GM12878 (cell line): Measurements from ENCODE around the gene CETP. TPM values are rescaled to one million over a fixed set of nuclear protein-coding genes. Genes with fewer than 3 reads are reported as not detected.

Experiments used
- ATAC-seq: fragments of 200-7000 bp; cut with Tn5 transposase; 3 replicates; pipeline ENCODE4 v1.9.1; 2020; ENCODE audit warnings: mild to moderate bottlenecking, moderate library complexity
- BruUV-seq: library from RNA; stranded (reverse); fragments of 400-500 nt; replicated peaks from 2 replicates; lab custom pipeline; 2021; lab: Mats Ljungman, UMichigan
- CTCF ChIA-PET: fragments of 300-600 bp; sonication (Branson Sonifier 250); formaldehyde crosslinking; extraction: SDS; loops from one replicate; lab custom pipeline; 2021; ENCODE audit warnings: inconsistent platforms; lab: Yijun Ruan, JAX
- POLR2A ChIA-PET: fragments of 350-600 bp; formaldehyde crosslinking; extraction: SDS; loops from one replicate; lab custom pipeline; 2021; ENCODE audit warnings: inconsistent platforms; lab: Charles Lee
- RAD21 ChIA-PET: fragments of 300-600 bp; sonication (Branson Sonifier 250); formaldehyde crosslinking; loops from one replicate; lab custom pipeline; 2023; ENCODE audit warnings: antibody characterized with exemption; ENCODE audit not compliant: unreplicated experiment; lab: Charles Lee
- SMC1A ChIA-PET: fragments of 300-600 bp; sonication (Branson Sonifier 250); formaldehyde crosslinking; loops from one replicate; lab custom pipeline; 2023; ENCODE audit not compliant: unreplicated experiment, uncharacterized antibody; lab: Charles Lee
- DNase-seq: peaks from one replicate; pipeline ENCODE4 v3.0.0-alpha.2; 2011; ENCODE audit warnings: low read depth, low spot score
- FAIRE-seq: peaks from 3 replicates; lab custom pipeline; 2011; peaks lifted over from hg19 to GRCh38; lab: Jason Lieb, UNC
- H2AFZ ChIP-seq: 2 replicates; pipeline ENCODE4 v1.6.0; 2011; ENCODE audit warnings: low read depth, low read length, control low read depth; ENCODE audit not compliant: control insufficient read depth
- H3K27ac ChIP-seq: 2 replicates; pipeline ENCODE4 v1.5.1; 2011; ENCODE audit warnings: control low read depth; ENCODE audit not compliant: control insufficient read depth, insufficient read depth
- H3K27me3 ChIP-seq, 2 experiments: replicated peaks in 1 of 2; 2 replicates each; pipeline versions ENCODE4 v1.6.0 to v1.6.1; 2011; ENCODE audit warnings: low read length in 1 of 2; ENCODE audit not compliant: control insufficient read depth in 2 of 2, insufficient read depth in 2 of 2
- H3K36me3 ChIP-seq, 2 experiments: 2 replicates each; pipeline ENCODE4 v1.5.1; 2011; ENCODE audit warnings: low read length in 1 of 2; ENCODE audit not compliant: control insufficient read depth in 2 of 2, insufficient read depth in 2 of 2
- H3K4me1 ChIP-seq: 2 replicates; pipeline ENCODE4 v1.6.1; 2011; ENCODE audit warnings: mild to moderate bottlenecking, low read length, moderate library complexity, mixed read lengths; ENCODE audit not compliant: control insufficient read depth, insufficient read depth
- H3K4me2 ChIP-seq: 2 replicates; pipeline ENCODE4 v1.6.0; 2011; ENCODE audit warnings: control low read depth; ENCODE audit not compliant: control insufficient read depth, insufficient read depth
- H3K4me3 ChIP-seq: fragments of 200-600 bp; sonication (generic); 2 replicates; pipeline ENCODE4 v1.5.1; 2016
- H3K79me2 ChIP-seq: 2 replicates; pipeline ENCODE4 v1.6.0; 2011; ENCODE audit warnings: low read length; ENCODE audit not compliant: control insufficient read depth, insufficient read depth
- H3K9ac ChIP-seq: 2 replicates; pipeline ENCODE4 v1.8.0; 2011; ENCODE audit warnings: low read length, control low read depth, mixed read lengths; ENCODE audit not compliant: control insufficient read depth, insufficient read depth
- H3K9me3 ChIP-seq: replicated peaks from 3 replicates; pipeline ENCODE4 v1.5.1; 2011; ENCODE audit warnings: mild to moderate bottlenecking, low read length; ENCODE audit not compliant: control insufficient read depth, insufficient read depth
- H4K20me1 ChIP-seq: 2 replicates; pipeline ENCODE4 v1.6.0; 2011; ENCODE audit not compliant: control insufficient read depth, insufficient read depth
- EGR1 ChIP-seq, 2 experiments: IDR thresholded peaks; 1 replicate in 1 of 2; 2 replicates in 1 of 2; pipeline ENCODE4 v1.6.1; 2011 to 2012; ENCODE audit warnings: low read depth in 2 of 2, low read length in 2 of 2, borderline replicate concordance in 1 of 2, mild to moderate bottlenecking in 1 of 2, moderate library complexity in 1 of 2
- IKZF1 ChIP-seq: fragments of 450-650 bp; conservative IDR thresholded peaks from 2 replicates; pipeline ENCODE4 v1.6.1; 2017; ENCODE audit warnings: antibody characterized with exemption, mild to moderate bottlenecking
- NRF1 ChIP-seq: conservative IDR thresholded peaks from 2 replicates; pipeline ENCODE4 v1.6.1; 2011; ENCODE audit warnings: mild to moderate bottlenecking, low read depth, low read length, improper control_type of control experiment
- RUNX3 ChIP-seq: IDR thresholded peaks from 2 replicates; pipeline ENCODE4 v1.6.1; 2012; ENCODE audit warnings: low read length, inconsistent platforms
- WGBS: methylation state at CpG from one replicate; pipeline ENCODE4 v1.1.6; 2016; ENCODE audit warnings: low lambda C conversion rate; ENCODE audit not compliant: insufficient replicate concordance, insufficient coverage; ENCODE audit errors: missing lambda C conversion rate; 5-methylcytosine and 5-hydroxymethylcytosine counted together
- in situ Hi-C: fragments of 300-500 bp; cut with MboI; formaldehyde crosslinking; loops from 9 replicates; pipeline ENCODE4 v1.14.3; 2018; ENCODE audit warnings: mixed read lengths
- intact Hi-C: fragments of 100-400 bp; cut with micrococcal nuclease; formaldehyde crosslinking; loops from one replicate; pipeline ENCODE4 v1.14.2; 2022; ENCODE audit not compliant: unreplicated experiment
- polyA plus RNA-seq, 11 experiments: library from polyadenylated mRNA; depleted of rRNA in 4 of 11; unstranded in 6 of 11; stranded (reverse) in 5 of 11; fragments of >200 nt; fragmentation: Nextera tagmentation in 4 of 11; fragmentation: Illumina TruSeq in 1 of 11; extraction: Ambion mirVana in 4 of 11; extraction: Trizol in 1 of 11; gene quantifications; 1 replicate in 1 of 11; 2 replicates in 10 of 11; pipeline versions ENCODE4 v1.2.1 to v1.2.3, GENCODE V29; 2011 to 2016; ENCODE audit warnings: inconsistent platforms in 2 of 11, missing spikeins in 2 of 11, low read depth in 1 of 11
- total RNA-seq, 4 experiments: library from RNA; depleted of rRNA in 3 of 4; stranded (reverse); fragments of >200 nt in 3 of 4; fragmentation: Illumina TruSeq in 1 of 4; extraction: Trizol in 1 of 4; gene quantifications; 2 replicates each; pipeline versions ENCODE4 v1.2.1 to v1.2.3, GENCODE V29; 2013 to 2021

The CETP gene
- total and polyA plus RNA-seq, 10 of the 15 experiments (the other 5 are each of a cell fraction or from before 2014, with no cell fraction given): 1.2 to 6.4 (median 2.1) TPM

DNA sequence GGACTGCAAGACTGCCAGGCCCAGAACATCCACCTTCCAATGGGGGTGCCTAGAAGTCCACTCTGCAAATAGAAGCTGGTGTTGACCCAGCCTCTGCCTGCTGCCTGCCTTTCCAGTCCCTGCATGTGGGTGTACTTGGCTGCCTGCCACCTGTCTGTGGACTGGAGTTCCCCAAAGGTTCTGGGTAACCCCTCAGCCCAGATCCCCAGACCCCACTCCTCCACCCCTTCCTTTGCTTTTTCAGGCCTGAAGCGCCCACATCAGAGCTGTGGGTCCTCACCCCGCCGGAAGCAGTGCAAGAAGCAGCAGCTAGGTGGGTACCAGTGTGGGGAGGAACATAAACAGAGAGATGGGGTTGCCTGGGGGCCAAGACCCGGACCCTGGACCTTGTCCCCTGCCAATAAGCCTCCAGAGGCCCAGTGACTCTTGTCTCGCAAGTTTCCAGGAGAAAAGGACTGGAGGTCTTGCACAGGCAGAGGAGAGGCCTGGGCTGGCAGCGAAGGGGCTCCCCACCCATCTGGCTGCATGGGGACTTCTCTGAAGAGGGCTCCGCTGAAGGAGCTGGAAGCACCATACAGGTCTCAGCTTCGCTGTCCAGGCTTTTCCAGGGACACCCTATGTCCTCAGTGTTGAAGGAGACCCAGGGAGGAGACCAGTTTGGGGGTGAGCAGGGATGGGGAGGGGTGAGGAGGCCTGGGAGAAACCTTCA lies 61.9 kb downstream of the CETP start:
- RAD21 ChIA-PET: interaction anchor here (1.1 to 4.5 kb wide), 7 partner anchors 13 to 87 kb away, joined by 3 to 21 read pairs (median 4); no protein-coding TSS in a partner anchor
- H3K9me3 ChIP-seq: no peaks in the 10 kb centered on the region
- H3K27me3 ChIP-seq: no peaks in the 10 kb centered on the region
- BruUV-seq: TSS peak; percentile 5
- H4K20me1 ChIP-seq: no peaks in the 10 kb centered on the region
- SMC1A ChIA-PET: interaction anchor here (0.7 to 3.0 kb wide), 8 partner anchors 9 to 154 kb away, joined by 3 to 14 read pairs (median 4); no protein-coding TSS in a partner anchor
- intact Hi-C loops (no loop called here), in situ Hi-C loops (no loop called here)
- H3K27ac ChIP-seq: no peak overlapping the region
- no peak overlapping the region for H3K4me2 ChIP-seq
- DNase-seq (no peak), ATAC-seq (peak; percentile 58), FAIRE-seq (no peak)
- H3K4me1 ChIP-seq: no peaks in the 10 kb centered on the region; the same call in 1 of the 2 replicates
- peaks cover 17 to 30% of the 10 kb centered on the region in 2 experiments for H3K36me3 ChIP-seq
- POLR2A ChIA-PET: interaction anchor here (0.8 to 1.9 kb wide), 5 partner anchors 10 to 51 kb away, joined by 3 to 8 read pairs (median 5); no protein-coding TSS in a partner anchor
- no peak overlapping the region for H3K4me3 ChIP-seq
- H2AFZ ChIP-seq: no peak overlapping the region
- TF ChIP-seq EGR1 (IDR thresholded peaks at IDR 0.05; ENCODE audit: borderline replicate concordance in 1 of 2, low read depth in 2 of 2, low read length in 2 of 2): peak in 1 of 2 experiments; percentile 12; a peak in 1 of 3 replicates
- TF ChIP-seq IKZF1: peak; percentile 20; the same call in 1 of the 2 replicates
- TF ChIP-seq NRF1: no peak
- TF ChIP-seq RUNX3: peak; percentile 52; the same call in 1 of the 2 replicates
- 78% methylated on average over 8 of the region's 8 CpGs for WGBS
- H3K9ac ChIP-seq: no peak overlapping the region
- CTCF ChIA-PET: interaction anchor here (0.9 to 3.4 kb wide), 5 partner anchors 13 to 59 kb away, joined by 3 to 10 read pairs (median 7); no protein-coding TSS in a partner anchor
- no peaks in the 10 kb centered on the region for H3K79me2 ChIP-seq
